ENCODE data around the gene TMEM151A. TPM values are rescaled to one million over a fixed set of nuclear protein-coding genes. Genes with fewer than 3 reads are reported as not detected.
"Not testable (repeated sequence)": the region's sequence is repeated elsewhere in the genome, so short reads cannot be mapped to it uniquely, and the experiment has no call there.

The TMEM151A gene
- total RNA-seq, 4 donors from 2014 or later, result 0.27 to 0.35 TPM; not detected in 2

DNA sequence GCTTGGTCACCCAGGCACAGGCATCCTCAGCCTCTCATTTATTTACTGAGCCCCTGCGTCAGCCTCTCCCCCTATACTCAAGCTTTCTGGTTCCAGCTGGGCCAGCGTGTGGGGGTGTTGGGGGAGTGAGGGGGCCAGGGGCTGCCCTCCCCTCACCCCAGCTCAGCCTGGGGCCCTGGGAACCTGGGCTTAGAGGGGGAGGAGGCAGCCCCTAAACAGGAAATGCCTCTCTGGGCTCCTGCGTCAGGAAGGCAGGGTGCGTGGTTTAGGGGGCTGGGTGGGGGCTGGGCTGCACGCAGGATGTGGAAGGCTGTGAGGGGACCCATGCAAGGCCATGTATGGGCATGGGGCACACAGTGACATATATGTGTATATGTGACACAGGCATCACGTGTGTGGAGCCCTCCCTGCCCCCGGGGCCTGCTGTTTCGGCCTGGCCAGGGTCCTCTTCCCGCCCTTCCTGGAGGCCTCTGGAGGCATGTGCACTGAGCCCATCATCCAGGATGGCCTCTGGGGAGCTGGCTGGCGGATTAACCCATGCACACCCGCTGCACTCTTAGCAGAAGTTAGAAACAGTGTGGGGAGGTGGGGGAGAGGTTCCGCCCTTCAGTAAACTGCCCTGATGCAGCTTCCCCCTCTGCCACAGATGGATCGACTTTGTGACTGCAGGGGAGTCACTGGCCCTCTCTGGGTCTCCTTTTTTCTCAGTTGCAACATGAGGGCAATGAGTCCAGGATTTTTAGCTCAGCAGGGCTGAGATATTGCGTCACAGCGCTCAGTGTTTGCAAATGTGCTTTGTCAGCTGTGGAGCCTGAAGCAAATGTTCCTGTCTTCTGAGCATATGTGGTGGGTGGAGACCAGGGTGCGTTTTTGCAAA lies 26.3 kb downstream of the TMEM151A start:
- Histone ChIP-seq H3K9me3 (no peaks in the 10 kb centered on the region), H3K36me3 (no peaks in the 10 kb centered on the region), H3K27ac (peak overlapping the region; percentile 73 to 91 (median 83)), H3K4me3 (peak overlapping the region in 1 of 4 donors; percentile 52), H3K27me3 (no peaks in the 10 kb centered on the region), H3K4me1 (peaks cover 4 to 48% (median 20%) of the 10 kb centered on the region in 4 donors)
- TF ChIP-seq, protein P1, sequence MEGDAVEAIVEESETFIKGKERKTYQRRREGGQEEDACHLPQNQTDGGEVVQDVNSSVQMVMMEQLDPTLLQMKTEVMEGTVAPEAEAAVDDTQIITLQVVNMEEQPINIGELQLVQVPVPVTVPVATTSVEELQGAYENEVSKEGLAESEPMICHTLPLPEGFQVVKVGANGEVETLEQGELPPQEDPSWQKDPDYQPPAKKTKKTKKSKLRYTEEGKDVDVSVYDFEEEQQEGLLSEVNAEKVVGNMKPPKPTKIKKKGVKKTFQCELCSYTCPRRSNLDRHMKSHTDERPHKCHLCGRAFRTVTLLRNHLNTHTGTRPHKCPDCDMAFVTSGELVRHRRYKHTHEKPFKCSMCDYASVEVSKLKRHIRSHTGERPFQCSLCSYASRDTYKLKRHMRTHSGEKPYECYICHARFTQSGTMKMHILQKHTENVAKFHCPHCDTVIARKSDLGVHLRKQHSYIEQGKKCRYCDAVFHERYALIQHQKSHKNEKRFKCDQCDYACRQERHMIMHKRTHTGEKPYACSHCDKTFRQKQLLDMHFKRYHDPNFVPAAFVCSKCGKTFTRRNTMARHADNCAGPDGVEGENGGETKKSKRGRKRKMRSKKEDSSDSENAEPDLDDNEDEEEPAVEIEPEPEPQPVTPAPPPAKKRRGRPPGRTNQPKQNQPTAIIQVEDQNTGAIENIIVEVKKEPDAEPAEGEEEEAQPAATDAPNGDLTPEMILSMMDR (IDR thresholded peaks at IDR 0.05), result no peak
- TF ChIP-seq POLR2A (IDR thresholded peaks at IDR 0.05), result no peak
- peak in 2 of 3 donors; percentile 76 to 83 for DNase-seq

DNA sequence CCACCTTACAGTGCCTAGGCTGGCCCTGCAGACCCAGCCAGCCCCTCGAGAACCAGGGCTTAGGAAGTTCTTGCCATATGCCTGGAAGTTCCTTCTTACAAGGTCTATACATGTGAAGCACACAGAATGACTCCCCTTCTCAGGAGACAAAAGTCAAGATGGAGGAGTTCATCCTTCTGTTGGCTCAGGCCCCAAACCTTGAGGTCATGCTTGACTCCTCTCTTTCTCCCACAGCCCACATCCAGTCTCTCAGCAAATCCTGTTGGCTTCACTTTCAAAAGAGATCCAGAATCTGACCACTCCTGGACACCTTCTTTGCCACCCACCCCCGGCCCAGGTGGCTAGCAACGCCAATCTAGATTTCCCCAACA lies 26.9 kb downstream of the TMEM151A start:
- Histone ChIP-seq H3K27ac (peak overlapping the region; percentile 73 to 91 (median 83)), H3K27me3 (no peaks in the 10 kb centered on the region), H3K4me3 (no peak overlapping the region), H3K4me1 (peaks cover 0 to 42% (median 15%) of the 10 kb centered on the region in 4 donors), H3K9me3 (no peaks in the 10 kb centered on the region), H3K36me3 (no peaks in the 10 kb centered on the region)
- DNase-seq, result no peak
- TF ChIP-seq, protein P1 (IDR thresholded peaks at IDR 0.05), result no peak
- no peak for TF ChIP-seq POLR2A (IDR thresholded peaks at IDR 0.05)

DNA sequence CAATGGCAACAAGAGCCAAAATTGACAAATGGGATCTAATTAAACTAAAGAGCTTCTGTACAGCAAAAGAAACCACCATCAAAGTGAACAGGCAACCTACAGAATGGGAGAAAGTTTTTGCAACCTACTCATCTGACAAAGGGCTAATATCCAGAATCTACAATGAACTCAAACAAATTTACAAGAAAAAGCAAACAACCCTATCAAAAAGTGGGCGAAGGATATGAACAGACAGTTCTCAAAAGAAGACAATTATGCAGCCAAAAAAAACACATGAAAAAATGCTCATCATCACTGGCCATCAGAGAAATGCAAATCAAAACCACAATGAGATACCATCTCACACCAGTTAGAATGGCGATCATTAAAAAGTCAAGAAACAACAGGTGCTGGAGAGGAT lies 28.6 kb downstream of the TMEM151A start:
- peaks cover 0 to 29% (median 14%) of the 10 kb centered on the region in 4 donors for H3K4me1 ChIP-seq
- not testable (repeated sequence) for DNase-seq, H3K4me3 ChIP-seq, H3K9me3 ChIP-seq, H3K36me3 ChIP-seq, H3K27ac ChIP-seq, H3K27me3 ChIP-seq

DNA sequence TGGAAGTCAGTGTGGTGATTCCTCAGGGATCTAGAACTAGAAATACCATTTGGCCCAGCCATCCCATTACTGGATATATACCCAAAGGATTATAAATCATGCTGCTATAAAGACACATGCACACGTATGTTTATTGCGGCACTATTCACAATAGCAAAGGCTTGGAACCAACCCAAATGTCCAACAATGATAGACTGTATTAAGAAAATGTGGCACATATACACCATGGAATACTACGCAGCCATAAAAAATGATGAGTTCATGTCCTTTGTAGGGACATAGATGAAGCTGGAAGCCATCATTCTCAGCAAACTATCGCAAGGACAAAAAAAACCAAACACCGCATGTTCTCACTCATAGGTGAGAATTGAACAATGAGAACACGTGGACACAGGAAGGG lies 29.1 kb downstream of the TMEM151A start:
- peaks cover 0 to 29% (median 14%) of the 10 kb centered on the region in 4 donors for H3K4me1 ChIP-seq
- not testable (repeated sequence) for H3K36me3 ChIP-seq, H3K27me3 ChIP-seq, H3K9me3 ChIP-seq, H3K27ac ChIP-seq, H3K4me3 ChIP-seq, DNase-seq

DNA sequence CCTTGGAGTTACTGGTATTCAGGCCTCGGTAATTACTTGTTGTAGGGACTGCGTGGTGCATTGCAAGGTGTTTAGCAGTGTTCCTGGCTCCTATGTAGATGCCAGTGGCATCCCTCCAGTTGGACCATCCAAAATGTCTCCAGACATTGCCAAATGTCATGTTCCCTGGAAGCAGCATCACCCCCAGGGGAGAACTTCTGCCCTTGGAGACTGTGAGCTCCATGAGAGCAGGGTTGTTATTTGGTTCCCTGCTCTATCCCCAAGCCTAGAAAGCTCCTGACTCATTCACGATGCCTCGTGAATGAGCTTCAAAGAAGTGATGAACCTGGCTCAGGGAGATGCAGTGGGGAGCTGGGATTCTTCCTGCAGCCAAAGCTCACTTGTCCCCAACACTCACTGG lies 29.9 kb downstream of the TMEM151A start:
- TF ChIP-seq, protein P1 (IDR thresholded peaks at IDR 0.05), result no peak
- TF ChIP-seq POLR2A (IDR thresholded peaks at IDR 0.05), result no peak
- Histone ChIP-seq H3K9me3 (no peaks in the 10 kb centered on the region), H3K36me3 (no peaks in the 10 kb centered on the region), H3K27ac (no peak overlapping the region), H3K27me3 (no peaks in the 10 kb centered on the region), H3K4me3 (no peak overlapping the region), H3K4me1 (peaks cover 0 to 30% (median 14%) of the 10 kb centered on the region in 4 donors)
- no peak for DNase-seq

DNA sequence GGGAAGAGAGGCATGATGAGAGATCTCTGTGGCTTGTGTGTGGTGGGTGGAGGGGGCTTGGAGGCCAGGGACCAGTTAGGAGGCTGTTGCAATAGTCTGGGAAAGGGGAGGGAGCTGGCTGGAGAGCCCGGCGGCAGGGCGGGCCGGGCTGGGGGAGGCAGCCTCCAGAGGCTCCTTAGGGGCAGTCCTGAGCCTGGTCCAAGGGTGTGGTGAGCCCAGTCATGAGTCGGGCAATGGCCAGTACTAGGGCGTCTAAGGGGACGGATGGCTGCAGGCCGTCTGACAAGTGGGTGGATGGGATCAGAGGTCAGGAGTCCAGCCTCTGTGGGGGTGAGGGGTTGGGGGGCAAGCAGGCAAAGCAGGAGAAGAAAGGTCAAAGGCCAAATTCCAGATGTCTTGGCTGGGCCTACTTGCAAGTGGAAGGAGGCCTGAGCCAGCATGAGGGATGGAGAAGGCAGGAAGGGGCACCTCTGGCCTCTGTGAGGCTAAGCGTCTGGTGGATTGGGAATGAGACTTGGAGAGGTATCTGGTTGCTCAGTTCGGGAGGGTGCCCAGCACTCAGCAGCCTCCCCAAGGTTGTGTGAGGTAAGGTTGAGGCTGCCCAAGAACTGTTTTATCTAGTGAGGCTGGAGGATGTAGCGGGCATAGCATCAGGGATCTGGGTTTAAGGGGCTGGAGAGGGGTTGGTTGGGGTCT lies 31.2 kb downstream of the TMEM151A start:
- no peak for TF ChIP-seq POLR2A (IDR thresholded peaks at IDR 0.05)
- Histone ChIP-seq H3K4me3 (no peak overlapping the region), H3K9me3 (no peaks in the 10 kb centered on the region), H3K36me3 (no peaks in the 10 kb centered on the region), H3K4me1 (peaks cover 0 to 33% (median 11%) of the 10 kb centered on the region in 4 donors), H3K27ac (no peak overlapping the region), H3K27me3 (no peaks in the 10 kb centered on the region)
- DNase-seq, result no peak

DNA sequence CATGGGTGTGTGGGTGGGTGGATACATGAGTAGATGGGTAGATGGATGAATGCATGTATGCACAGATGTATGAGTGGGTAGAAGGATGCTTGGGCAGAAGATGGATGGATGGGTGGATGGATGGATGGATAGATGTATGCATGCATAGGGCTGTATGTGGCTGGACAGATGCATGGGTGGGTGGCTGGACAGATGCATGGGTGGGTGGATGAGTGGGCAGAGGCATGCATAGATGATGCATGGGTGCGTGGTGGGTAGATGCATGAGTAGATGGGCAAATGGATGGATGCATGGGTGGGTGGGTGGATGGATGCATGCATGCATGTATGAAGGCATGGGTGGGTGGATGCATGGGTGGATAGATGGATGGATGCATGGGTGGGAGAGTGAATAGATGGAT lies 32.0 kb downstream of the TMEM151A start:
- no peak overlapping the region for H3K4me3 ChIP-seq
- TF ChIP-seq, protein P1 (IDR thresholded peaks at IDR 0.05), result no peak
- TF ChIP-seq POLR2A (IDR thresholded peaks at IDR 0.05), result no peak
- DNase-seq, result no peak

More for the DNA sequence above, 32.0 kb downstream of the TMEM151A start:
- Histone ChIP-seq H3K9me3 (no peaks in the 10 kb centered on the region), H3K36me3 (no peaks in the 10 kb centered on the region), H3K27me3 (no peaks in the 10 kb centered on the region), H3K4me1 (peaks cover 2 to 33% (median 4%) of the 10 kb centered on the region in 4 donors), H3K27ac (no peak overlapping the region)

Data from Peyer's patch (tissue), 4 donors.